ENCODE data around the gene CYP3A5.

- TF ChIP-seq CTCF (IDR thresholded peaks at IDR 0.05; ENCODE audit: low read length) = no peak
- TF ChIP-seq EZH2phosphoT487 (IDR thresholded peaks at IDR 0.05; ENCODE audit: low read length) = no peak
Measured at GRCh38 chr7:99699946-99700345, 20.1 kb upstream of the CYP3A5 start.
